HG03025 (cell line): Measurements from ENCODE around the gene DIAPH3.
"Not testable (repeated sequence)": the region's sequence is repeated elsewhere in the genome, so short reads cannot be mapped to it uniquely, and the experiment has no call there.

ENCODE experiments used
- ATAC-seq: cut with Tn5 transposase; IDR thresholded peaks from one replicate; pipeline ENCODE4 v1.9.1; 2021; ENCODE audit warnings: mild to moderate bottlenecking, moderate library complexity; ENCODE audit not compliant: unreplicated experiment, low FRiP score

The DIAPH3 gene

DNA sequence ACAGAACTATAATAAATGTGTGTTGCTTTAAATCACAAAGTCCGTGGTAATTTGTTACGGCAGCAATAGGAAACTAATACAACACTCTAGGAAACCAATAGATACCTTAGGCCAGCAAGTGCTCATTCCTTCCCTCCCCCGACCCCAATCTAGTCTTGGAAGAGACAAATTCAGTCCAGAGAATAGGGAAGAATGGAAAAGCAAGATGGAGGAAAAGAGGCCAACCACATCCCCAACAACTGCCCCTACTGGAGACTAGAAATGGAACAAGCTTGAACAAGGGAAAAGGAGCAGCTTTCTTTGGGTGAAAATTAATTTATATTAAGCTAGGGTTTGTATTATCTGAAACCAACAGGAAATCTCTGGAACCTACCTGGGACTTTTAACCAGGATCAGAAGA, 54.4 kb downstream of the DIAPH3 start:
- ATAC-seq, result no peak

DNA sequence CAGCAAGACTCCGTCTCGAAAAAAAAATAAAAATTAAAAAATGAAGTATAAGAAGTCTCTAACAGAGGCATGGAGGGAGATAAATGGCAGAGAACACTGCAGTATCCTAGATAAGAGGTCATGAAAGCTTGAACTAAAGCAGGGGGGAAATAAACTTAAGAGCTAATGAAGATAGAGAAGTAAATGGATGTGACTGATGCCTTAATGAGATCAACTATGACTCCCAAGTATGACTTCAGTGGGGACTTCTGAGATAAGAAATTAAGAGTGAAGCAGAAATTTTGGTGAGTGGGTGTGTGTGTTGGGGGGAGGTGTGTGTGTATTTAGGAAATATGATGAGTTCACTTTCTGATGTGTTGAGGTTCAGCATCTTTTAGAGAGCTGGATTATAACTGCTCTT, 55.1 kb downstream of the DIAPH3 start:
- no peak for ATAC-seq

DNA sequence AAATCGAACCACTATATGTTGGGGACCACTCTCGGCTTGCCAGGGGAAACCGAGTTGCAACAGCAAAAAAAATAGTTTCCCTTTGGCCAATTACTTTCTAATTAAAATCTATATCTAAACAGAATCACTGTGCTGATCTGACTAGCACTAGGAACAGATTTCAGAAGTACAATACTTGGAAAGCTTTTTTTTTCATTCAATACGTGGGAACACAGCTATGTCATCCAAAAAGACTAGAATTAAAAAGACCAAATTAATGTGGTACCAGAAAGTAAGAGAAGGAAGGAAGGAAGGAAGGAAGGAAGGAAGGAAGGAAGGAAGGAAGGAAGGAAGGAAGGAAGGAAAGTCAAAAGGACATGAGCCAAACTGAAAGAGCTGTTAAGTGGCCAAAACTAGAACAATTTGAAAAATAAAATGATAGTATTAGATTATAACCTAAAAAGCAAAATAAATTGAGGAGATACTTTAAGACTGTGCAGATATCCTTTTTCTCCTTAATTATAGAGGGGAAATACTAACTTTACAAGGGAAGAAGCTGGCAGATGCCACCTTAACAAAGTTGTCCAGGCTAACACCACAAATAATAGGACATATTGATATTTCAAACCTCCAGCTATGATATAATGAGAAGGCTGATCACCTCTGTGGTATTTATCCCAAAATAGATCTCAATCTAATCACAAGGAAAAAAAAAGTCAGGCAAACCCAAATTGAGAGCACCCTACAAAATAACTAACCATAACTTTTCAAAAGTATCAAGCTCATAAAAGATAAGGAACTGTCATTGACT, 63.9 kb downstream of the DIAPH3 start:
- ATAC-seq, result no peak

DNA sequence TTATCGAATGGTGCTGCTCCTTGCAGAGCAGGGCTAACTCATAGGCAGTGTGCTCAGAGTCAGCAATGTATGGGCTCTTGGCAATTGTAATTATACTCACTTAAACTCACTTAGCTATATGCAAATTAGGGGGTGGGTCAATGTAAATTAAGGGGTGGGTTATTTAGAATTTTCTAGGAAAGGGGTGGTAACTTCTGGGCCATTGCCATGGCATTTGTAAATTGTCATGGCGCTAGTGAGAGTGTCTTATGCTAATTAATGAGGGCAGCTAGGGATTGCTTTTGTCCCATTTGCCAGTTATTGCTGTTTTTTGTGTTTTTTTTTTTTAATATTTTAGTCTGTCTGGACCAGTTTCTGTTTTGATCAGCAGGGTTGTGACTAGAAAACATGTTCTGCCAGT, 68.4 kb downstream of the DIAPH3 start:
- ATAC-seq, result no peak

DNA sequence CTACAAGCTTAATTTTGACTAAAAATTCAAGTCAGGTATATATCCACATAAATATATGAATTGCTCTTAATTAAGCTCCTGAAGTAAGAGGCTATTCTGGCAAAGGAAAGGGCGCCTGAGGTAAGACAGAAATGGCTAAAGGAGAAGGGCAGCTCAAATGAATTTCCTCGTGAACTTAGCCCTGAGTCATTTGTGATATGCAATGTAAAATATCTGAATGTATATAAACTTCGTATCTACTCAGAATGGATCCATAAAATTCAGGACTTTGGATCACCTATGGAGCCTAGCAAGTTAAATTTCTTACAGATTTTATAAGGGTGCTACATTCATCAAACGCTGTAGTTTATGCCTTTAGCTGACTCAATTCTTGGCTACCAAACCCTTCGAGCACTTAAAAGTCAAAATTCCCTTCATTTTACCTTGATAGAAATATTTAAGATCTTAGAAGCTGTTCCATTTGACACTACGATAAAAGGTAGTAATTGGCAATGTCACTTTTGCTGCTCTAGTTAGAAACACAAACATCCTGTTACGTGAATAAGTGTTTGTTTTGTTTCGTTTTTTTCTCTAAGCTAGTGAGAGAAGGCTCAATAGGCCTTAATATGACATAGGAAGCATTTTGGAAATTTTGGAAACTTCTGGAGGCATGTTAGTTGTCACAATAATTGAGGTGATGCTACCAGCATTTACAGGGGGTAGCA, 69.2 kb downstream of the DIAPH3 start:
- ATAC-seq, result no peak

DNA sequence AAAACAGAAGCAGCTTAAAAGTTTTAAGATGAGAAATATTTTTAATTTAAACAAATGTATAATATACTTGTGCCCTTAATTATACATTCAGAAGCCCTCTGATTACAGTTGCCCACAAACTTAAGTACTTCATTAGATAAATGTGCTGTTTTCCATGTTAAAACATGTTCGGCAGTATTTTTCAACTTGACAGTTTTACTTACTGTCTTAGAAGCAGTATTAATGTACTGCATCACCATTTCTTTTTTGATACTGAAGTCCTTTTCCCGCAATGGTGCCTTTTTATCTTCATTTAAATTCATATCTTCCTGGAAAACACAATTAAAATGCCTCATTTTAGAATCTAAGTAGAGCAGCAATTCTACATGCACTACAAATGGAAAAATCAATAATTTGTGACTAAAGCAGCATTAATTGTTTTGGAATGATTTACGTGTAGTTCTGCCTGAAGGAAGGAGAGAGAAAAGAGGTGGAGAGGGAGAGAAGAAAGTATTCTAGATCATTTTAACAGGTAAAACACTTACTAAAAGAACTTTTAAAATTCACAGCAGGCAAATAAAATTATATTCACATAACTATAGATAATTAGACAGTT, 70.2 kb downstream of the DIAPH3 start:
- ATAC-seq, result no peak

DNA sequence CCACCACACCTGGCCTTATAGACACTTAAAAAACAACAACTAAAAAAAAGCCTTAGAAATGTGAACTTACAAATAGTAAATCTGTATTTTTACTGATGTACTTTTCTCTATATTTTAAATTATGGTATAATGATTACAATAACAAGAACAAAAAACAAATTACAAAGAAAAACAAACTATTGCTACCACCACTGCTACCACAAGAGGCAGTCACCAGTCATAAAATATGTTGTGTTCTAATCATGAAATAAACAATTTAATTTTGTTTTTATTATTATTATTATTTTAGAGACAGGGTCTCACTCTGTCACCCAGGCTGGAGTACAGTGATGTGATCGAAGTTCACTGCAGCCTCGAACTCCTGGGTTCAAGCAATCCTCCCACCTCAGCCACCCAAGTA, 72.2 kb downstream of the DIAPH3 start:
- no peak for ATAC-seq

DNA sequence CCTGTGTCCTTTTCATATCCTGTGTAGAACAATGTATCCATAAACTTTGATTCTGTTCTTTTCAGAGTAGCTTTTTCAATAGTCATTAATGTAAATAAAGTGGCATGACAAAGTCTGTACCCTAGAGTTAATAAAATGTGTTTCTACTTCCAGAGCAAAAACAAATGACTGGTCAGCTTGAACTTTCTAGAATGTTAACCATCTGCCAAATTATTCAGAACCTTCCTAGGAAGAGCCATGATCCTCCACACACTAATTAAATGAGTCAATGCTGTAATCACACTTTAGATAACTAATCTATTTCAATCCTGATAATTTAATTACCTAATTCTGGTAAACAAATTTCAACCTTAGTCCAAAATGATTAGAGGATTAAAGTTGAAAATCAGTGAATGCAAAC, 73.2 kb downstream of the DIAPH3 start:
- ATAC-seq, result no peak

DNA sequence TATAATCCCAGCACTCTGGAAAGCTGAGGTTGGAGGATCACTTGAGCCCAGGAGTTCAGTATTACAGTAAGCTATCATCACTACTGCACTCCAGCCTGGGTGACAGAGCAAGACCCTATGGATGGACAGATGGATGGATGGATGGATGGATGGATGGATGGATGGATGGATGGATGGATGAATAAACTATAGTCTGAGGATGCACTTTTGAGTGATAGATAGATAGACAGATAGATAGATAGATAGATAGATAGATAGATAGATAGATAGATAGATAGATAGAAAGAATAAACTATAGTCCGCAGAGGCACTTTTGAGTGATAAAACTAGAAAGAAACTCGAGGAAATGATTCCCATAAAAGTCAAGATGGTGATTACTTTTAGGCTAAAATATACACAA, 79.9 kb downstream of the DIAPH3 start:
- not testable (repeated sequence) for ATAC-seq

DNA sequence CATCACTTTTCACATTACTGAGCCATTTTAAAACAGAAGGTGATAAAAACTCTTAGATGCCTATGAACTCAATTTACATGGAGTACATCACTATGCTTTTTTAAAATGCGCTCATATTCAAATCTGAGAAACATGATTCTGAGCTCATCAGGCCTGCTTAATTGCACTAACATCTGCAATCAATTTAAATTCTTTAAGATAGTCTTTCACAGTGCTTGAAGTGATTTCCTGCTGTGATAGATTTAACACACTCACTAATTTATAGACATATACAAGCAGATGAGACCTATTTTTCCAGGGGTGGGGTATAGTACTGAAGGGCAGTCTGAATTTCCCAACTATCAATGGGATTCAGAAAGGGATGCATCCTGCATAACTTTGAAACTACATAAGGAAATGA, 82.9 kb downstream of the DIAPH3 start:
- no peak for ATAC-seq

DNA sequence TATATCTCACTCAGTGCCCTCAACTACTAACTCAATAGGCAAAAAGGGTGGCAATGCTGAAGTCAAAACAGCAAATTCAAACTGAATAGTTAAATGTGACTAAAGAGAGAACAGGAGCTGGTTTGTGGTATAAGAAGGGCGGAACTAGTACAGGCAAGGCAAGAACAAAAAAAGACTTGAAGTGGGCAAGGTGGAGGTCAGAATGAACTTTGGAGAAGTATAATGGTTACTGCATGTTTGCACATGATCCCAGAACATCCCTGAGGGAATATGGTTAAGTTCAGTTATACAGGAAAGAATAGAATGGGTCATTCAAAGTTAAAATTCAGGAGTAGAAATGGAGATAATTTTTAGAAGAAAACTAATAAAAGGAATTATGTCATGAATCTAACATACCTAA, 85.5 kb downstream of the DIAPH3 start:
- ATAC-seq, result no peak

DNA sequence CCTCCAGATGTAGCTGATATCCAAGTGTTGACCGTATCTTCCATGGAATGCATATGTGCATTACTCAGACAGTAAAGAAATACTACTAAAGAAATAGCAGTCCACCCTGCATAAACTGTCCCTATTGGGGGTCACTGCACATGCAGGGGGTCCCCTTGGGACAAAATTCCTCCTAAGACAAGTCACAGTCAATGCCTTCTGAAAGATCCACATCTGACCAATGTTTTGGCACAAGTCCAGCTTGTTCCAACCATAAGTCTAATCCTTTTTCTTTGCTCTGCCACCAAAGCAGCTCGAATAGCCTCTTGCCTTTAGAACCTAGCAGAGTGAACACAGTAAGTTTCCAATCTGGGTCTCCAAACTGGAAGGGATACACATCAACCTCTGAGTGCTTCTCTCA, 87.9 kb downstream of the DIAPH3 start:
- no peak for ATAC-seq

DNA sequence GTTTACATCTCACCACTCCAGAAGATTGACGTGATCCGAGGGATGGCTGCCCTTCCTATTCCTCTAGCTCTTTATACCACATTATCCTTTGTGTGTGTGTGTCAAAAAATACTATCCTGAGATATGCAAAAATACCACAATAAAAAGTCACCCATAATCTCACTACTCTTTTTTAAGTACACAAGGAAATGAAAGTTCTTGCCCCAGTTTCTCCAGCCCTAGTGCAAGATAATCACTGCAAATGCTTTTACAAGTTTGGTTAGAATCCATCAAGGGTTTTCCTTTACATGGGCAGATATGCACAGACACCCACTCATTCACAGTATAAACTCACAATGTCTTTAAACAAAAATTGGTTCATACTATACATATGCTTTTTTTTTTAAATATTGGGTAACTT, 89.3 kb downstream of the DIAPH3 start:
- peak; percentile 61 for ATAC-seq

DNA sequence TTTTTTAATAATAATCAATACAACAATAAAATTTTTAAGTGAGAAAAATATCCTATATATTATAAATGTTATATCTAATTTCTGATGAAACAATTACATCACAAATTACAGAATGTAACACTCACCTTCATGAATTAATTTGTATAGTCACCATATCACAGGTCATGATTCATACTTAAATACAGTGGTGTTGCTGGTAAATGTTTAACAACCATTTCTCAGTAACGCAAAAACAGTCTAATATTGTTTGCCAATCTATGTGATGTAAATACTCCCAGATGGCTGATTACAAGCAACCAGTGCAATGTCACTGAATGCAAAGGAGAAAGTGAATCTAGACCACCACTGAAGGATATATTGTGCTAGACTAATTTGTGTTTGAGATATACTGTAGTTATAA, 97.5 kb downstream of the DIAPH3 start:
- ATAC-seq, result no peak

DNA sequence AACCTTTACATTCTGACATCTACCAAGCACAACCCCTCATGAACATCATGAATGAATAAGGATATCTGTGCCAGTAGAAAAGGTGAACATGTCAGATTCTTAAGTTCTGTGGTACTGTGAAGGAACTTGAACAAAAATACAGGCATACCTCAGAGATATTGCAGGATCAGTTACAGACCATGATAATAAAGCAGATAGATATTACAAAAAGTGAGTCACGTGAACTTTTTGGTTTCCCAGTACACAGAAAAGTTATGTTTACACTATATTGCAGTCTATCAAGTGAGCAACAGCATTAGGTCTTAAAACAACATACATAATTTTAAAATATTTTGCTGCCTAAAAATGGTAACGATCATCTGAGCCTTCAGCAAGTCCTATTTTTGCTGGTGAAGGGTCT, 101.2 kb downstream of the DIAPH3 start:
- no peak for ATAC-seq

DNA sequence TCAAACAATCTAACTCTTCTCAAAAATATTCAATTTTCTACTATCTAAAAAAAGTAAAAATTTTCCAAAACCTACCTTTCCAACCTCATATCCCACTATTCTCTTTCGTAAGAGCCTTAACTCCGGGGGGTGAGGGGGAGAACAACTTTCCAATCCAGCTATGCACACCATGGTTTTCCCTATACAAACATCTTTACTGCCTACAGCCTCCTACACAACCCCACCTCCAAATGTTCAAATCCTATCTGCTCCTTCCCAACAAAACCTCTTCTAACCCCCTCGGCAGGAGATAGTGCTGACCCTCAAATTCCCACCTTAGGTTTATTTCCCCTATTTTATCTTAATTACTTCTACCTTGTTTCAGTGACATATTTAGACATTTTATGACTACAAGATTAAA, 102.0 kb downstream of the DIAPH3 start:
- no peak for ATAC-seq

DNA sequence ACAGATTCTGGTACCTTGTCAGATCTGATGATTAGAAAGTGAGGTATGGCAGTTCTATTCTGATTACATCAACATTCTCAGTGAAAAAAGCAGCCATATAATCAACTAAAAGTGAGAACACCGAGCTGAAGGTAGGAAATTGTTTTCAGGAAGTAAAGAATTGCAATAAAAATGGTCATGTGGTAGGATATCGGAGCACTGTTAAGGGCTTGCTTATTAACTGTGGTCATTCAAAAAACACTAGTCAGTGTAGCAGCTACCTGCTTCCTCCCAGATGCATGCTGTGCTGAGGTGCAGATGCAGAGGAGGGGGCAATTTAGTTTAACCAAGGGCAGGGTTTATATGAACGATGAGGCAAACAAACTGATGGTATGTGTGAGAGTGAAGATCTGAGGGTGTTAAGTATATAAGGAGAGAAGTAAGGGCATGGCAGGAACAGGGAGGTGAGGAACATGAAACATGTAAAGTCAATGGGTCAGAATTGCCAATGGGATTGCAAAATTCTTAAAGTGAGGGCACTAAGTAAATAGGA, 111.9 kb downstream of the DIAPH3 start:
- no peak for ATAC-seq

DNA sequence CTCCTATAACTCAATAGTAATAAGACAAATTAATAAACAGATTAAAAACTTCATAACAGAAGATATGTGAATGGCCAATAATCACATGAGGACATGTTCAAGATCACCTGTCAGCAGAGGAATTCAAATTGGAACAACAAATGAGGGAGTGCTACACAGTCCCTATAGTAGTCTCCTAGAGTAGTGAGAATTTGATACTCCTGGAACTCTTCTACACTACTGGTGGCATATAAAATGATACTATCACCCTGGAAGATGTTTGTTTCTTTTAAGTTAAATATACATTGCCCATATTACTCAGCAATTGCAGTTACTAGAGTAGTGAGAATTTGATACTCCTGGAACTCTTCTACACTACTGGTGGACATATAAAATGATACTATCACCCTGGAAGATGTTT, 115.4 kb downstream of the DIAPH3 start:
- not testable (repeated sequence) for ATAC-seq

DNA sequence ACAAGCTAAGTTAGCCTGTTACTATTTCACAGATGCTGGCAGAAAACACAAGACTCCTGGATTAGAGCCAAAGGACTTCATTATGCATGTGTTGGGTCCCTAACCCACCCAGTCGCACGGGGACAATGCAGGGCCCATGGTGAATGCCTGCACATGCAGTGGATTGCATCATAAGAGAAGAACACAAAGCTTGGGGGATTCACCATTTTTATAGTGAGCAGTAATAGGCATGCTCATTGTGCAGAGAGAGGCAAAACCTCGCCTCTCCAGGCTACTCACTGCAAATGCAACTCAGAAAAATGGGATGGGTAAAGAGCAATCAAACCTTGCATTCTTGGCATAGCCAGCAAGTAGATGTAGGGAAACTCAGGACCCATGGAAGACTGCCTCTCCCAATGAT, 115.8 kb downstream of the DIAPH3 start:
- no peak for ATAC-seq

DNA sequence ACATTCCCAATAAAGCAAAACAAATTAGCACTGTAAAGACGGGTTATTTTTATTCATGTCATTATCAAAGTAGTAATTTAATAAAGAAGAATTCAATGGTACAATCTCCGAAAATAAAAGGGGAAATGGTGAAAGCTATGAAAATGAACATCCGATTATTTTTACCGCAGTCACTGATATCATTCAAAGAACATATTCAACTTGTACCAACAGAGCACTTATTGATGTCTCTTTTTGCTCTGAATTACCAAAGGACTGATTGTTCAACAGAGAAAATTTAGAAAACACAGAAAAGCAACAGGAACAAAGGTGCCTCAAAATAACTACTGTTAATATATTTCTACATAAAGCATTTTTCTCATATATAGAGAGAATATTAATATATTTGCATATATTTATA, 119.4 kb downstream of the DIAPH3 start:
- no peak for ATAC-seq

DNA sequence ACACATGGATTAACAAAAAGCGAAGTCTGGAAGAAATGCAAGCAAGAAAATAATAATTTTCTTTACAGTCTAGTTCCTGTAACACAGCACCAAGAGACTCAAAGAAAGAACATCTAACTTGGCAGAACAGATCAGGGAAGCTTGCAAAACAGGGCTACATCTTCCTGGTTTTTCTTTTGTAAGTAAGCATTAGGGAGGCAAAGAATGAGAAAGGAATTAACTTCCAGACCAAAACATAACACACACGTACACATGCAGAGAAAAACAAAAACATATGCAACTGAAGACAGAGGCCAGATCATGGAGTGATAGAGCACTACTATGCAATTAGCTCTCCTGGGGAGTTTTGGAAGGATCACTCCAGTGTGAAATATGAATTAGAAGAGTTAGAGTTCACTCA, 120.5 kb downstream of the DIAPH3 start:
- no peak for ATAC-seq

DNA sequence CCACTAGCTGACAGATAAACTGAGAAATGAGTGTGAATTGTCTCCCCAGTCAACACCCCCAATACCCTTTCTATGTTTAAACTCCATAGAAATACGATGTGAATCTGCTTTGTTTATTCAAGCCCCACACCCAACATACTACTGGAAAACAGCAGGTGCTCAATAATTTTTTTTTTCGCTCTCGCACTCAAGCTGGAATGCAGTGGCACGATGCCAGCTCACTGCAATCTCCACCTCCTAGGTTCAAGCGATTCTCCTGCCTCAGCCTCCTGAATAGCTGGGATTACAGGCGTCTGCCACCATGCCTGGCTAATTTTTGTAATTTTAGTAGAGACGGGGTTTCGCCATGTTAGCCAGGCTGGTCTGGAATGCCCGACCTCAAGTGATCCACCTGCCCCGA, 123.1 kb downstream of the DIAPH3 start:
- ATAC-seq, result not testable (repeated sequence)
